Amniotic stem cell (primary cell): ENCODE measurements around the gene ATG4D.

ENCODE experiments used
- DNase-seq: peaks from one replicate; lab custom pipeline; 2025; lab: John Stamatoyannopoulos, UW

The ATG4D gene

GRCh38 chr19:10580979-10581631 lies 37.4 kb downstream of the ATG4D start:
- DNase-seq: peak; percentile 92

GRCh38 chr19:10582091-10582490 lies 38.4 kb downstream of the ATG4D start:
- DNase-seq: no peak

DNA sequence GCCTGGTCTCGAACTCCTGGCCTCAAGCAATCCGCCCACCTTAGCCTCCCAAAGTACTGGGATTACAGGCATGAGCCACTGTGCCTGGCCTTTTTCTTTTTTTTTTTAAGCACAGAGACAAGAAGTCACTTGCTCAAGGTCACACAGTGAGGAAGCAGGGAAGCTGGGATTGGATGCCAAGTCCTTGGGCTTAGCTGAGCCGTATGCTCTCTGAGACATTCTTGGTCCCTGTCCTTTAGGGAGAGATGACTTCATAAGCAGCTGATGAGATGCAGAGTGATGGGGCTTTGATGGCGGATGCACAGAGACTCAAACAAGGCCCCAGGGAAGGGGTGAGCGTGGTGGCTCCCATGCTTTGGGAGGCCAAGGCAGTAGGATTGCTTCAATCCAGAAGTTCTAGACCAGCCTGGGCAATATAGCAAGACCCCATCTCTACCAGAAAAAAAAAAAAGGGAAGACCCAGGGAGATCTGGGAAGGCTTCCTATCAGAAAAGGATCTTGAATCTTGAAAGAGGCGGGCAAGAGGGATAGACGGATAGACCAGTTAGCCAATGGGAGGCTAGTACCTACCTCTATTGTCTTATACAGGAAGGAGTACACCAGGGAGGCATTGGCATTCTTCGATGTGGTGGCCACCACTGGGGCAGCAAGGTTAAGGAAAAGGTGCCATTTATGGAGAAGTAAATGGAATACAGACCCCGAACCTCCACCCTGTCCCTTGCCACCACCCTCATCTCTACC lies 39.5 kb downstream of the ATG4D start:
- DNase-seq: no peak

DNA sequence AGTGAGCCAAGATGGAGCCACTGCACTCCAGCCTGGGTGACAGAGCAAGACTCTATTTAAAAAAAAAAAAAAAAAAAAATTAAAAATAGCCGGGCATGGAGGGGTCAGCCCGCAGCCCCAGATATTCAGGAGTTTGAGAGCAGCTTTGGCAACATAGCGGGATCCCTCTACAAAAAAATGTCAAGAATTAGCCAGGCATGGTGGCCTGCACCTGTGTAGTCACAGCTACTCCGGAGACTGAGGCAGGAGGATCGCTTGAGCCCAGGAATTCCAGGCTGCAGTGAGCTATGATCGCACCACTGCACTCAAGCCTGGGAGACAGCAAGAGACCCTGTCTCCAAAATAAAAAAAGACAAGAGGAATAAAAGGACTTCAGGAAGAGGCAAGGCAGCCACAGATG lies 42.7 kb downstream of the ATG4D start:
- no peak for DNase-seq

DNA sequence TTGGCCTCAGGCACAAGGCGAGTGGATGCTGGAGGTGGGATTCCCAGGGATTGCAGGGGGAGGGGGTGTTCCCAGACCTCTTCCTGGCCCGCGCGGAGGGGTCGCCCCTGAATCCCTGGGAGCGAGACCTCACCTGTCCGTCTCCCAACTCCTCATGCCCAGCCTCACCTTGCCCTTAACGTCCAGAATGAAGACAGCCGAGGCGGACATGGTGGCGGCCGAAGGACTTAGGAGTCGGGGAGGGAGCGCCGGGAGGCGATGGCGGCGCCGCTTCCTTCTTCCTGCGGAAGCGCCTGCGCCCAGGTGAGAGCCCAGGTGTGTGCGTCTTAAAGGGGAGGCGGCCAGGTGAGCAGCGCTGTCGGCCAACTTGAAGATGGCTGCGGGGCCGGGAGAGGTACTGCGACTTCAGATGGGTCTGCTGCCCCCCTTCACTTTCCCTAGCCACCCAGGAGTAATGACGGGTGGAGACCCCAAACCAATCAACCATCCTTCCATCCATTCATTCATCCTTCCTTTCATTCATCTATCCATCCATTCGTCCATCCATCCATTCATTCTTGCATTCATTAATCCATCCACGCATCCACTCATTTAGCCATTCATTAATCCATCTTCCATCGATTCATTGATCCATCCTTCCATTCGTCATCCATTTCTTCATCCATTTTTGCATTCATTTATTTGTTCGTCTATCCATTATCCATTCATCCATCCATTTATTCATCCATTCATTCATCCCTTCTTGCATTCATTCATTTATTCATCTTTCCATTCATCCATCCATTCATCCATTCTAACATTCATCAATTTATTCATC lies 43.5 kb downstream of the ATG4D start, which contains the start of gene AP1M2:
TSS of gene AP1M2 (minus strand) at position 291 of the 817 bp plus-strand sequence. CDS start at position 210, 81 bp downstream.
- no peak for DNase-seq

DNA sequence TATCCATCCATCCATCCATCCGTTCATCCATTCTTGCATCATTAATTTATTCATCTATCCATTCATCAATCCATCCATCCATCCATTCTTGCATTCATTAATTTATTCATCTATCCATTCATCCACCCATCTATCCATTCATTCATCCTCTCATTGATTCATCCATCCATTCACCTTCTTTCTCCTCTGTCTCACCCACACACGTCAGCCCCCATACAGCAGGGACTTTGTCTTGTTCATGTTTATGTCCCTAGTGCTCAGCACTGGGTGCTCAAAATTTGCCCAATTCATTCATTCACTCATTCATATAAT lies 44.1 kb downstream of the ATG4D start:
- no peak for DNase-seq

DNA sequence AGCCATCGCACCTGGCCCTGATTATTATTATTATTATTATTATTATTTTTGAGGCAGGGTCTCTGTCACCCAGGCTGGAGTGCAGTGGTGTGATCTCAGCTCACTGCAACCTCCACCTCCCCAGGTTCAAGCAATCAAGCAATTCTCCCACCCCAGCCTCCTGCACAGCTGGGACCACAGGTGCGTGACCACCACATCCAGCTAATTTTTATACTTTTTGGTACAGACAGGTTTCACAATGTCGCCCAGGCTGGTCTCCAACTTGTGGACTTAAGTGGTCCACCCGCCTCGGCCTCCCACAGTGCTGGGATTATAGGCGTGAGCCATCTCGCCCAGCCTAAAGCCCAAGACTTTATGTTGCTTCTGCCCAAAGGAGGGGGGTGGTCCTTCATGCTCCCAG lies 49.4 kb downstream of the ATG4D start:
- no peak for DNase-seq

DNA sequence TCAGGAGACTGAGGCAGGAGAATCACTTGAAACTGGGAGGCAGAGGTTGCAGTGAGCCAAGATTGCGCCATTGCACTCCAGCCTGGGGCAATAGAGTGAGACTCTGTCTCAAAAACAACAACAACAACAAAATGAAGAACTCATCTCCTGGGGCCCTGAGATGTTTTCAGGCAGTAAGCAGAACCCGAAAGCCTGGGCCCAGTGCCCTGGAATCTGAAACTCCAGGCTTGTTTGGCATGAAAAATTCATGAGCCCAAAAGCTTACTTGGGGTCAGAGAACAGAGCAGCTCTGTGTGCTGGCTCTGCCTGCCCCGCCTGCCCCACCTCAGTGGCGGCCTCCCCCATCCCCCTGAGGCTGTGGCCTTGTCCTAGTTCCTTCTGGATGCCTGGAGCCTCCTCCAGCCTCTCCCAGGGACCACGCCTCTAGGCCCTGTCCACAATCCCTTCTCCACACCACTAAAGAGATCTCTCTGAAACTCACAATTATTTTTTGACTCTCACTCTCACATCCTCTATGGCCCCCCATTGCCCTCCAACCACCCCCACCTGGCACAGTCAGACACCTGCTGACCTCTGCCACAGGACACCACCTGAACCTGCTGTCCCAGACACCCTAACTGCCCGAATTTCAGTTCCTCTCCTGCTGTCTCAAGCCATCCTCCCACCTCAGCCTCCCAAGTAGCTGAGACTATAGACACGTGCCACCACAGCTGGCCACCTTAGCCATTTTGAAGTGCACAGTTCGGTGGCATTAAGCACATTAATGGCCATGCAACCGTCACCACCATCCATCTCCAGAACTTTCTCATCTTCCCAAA lies 50.3 kb downstream of the ATG4D start:
- DNase-seq: no peak

- no peak for DNase-seq
Observed at GRCh38 chr19:10600149-10600548, 56.4 kb downstream of the ATG4D start.

DNA sequence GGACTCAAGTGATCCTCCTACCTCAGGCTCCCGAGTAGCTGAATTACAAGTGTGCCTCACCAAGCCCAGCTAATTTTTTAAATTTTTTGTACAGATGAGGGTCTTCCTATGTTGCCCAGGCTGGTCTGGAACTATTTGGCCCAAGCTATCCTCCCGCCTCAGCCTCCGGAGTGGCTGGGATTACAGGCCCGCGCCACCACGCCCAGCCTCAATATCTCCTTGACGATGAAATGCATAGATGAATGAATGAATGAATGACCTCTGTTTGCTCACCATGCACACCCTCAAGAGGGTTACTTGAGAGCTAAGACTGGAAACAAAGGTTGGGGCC lies 58.3 kb downstream of the ATG4D start:
- no peak for DNase-seq

- DNase-seq: peak; percentile 27
Observed at GRCh38 chr19:10602330-10603083, 58.8 kb downstream of the ATG4D start.
